Measurements from ENCODE around the gene SPR. TPM values are rescaled to one million over a fixed set of nuclear protein-coding genes. Genes with fewer than 3 reads are reported as not detected.
A peak's percentile ranks its signal among the peaks of the same experiment; 100 is the strongest.

Gene SPR
- total and polyA plus RNA-seq, 9 of the 15 experiments (the other 6 are each of a cell fraction or from before 2014, with no cell fraction given): 7.7 to 38.3 (median 26.3) TPM

DNA sequence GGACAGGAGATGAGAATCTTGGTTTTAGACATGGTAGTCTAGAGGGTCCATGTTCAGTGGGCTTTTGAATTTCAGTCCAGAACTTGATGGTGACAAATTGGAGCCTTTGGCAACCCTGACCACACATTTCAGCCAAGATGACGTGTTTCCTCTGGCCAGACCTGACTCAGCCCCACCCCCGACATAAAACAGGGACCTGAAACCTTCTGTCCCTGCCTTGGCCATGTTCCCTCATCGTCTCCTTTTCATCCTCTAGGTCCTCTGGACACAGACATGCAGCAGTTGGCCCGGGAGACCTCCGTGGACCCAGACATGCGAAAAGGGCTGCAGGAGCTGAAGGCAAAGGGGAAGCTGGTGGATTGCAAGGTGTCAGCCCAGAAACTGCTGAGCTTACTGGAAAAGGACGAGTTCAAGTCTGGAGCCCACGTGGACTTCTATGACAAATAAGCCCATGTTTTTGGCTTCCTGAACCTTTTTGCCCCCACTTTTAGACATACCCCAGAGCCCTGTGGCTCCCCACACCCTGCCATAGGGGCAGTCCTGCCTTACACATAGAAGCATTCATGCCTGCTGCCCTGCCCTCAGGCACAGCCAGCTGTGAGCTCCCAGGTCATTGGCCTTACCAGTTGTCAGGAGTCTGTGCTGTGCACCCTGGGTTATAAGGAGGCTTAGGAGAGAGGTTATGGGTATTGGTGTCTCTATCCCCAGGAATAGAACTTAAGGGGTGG, 4.0 kb downstream of the SPR start:
- no peak for ATAC-seq
- H3K9me3 ChIP-seq (replicated peaks; ENCODE audit: control insufficient read depth, insufficient read depth, low read depth, low read length): no peaks in the 10 kb centered on the region
- no peak overlapping the region for H2AFZ ChIP-seq (ENCODE audit: low read depth, low read length)
- H3K36me3 ChIP-seq (ENCODE audit: control insufficient read depth, insufficient read depth, low read length): peaks cover 26% of the 10 kb centered on the region; the same call in 2 of the 3 replicates
- peaks cover 0 to 28% of the 10 kb centered on the region in 2 experiments; a peak in 2 of 5 replicates for H3K27me3 ChIP-seq (ENCODE audit: control insufficient read depth in 2 of 2, insufficient read depth in 2 of 2, low read length in 2 of 2)
- no peak overlapping the region for H3K4me2 ChIP-seq (ENCODE audit: insufficient read depth, low read length)
- intact Hi-C loops (cut with micrococcal nuclease) (loop anchor here (5.0 kb wide), 1 partner anchor 181 kb away; the partner anchor contains the start of gene SFXN5), in situ Hi-C loops (cut with MboI) (loop anchor here (5.0 kb wide), 2 partner anchors 46 to 271 kb away; no protein-coding TSS in a partner anchor)
- DNase-seq (ENCODE audit: extremely low read depth in 1 of 4, low spot score in 3 of 4): no peak
- no peak overlapping the region for H3K9ac ChIP-seq (ENCODE audit: insufficient read depth in 1 of 2, low read depth in 2 of 2, low read length in 2 of 2)
- no peak overlapping the region for H3K27ac ChIP-seq (ENCODE audit: extremely low read depth, low read depth, low read length)
- H3K4me1 ChIP-seq (replicated peaks in 1 of 2; ENCODE audit: control insufficient read depth in 2 of 2, insufficient read depth in 2 of 2, low read length in 2 of 2): peaks cover 9 to 20% of the 10 kb centered on the region in 2 experiments; a peak in 4 of 5 replicates
- peaks cover 23% of the 10 kb centered on the region for H4K20me1 ChIP-seq (replicated peaks; ENCODE audit: control insufficient read depth, insufficient read depth, low read length)
- no peaks in the 10 kb centered on the region for H3K9me1 ChIP-seq (ENCODE audit: control insufficient read depth, insufficient read depth, low read length)
- H3K4me3 ChIP-seq: no peak overlapping the region
- H3K79me2 ChIP-seq (ENCODE audit: control insufficient read depth, insufficient read depth, low read length): peaks cover 5% of the 10 kb centered on the region; the same call in 2 of the 3 replicates
- WGBS (ENCODE audit: insufficient coverage, low coverage, missing lambda C conversion rate): 61% methylated on average over 8 of the region's 8 CpGs
- POLR2A ChIA-PET: interaction anchor here (0.6 kb wide), 1 partner anchor 60 kb away, joined by 3 read pairs; no protein-coding TSS in a partner anchor
- CTCF ChIA-PET (ENCODE audit: low intra/inter-chr PET ratio): interaction anchor here (1.0 to 6.2 kb wide), 2 partner anchors 222 to 286 kb away, joined by 4 to 56 read pairs; partner anchors contain the start of gene RAB11FIP5
- FAIRE-seq: no peak
- BruUV-seq (replicated peaks): TSS peak; percentile 15
- TF ChIP-seq MBD1 (CRISPR knock-in tag; IDR thresholded peaks at IDR 0.05) (no peak), KDM4B (IDR thresholded peaks at IDR 0.05; ENCODE audit: borderline replicate concordance in 2 of 2, low read depth in 1 of 2) (no peak), RBM17 (IDR thresholded peaks at IDR 0.05; ENCODE audit: borderline replicate concordance, low read depth, low read length) (no peak), GTF2F1 (IDR thresholded peaks at IDR 0.05; ENCODE audit: low read depth, low read length) (no peak), CTCF (IDR thresholded peaks at IDR 0.05 in 2 of 3, conservative IDR thresholded peaks at IDR 0.05 in 1 of 3; ENCODE audit: insufficient read depth in 2 of 3, low read depth in 1 of 3, low read length in 3 of 3) (no peak), SAFB2 (IDR thresholded peaks at IDR 0.05; ENCODE audit: borderline replicate concordance, low read depth, low read length, severe bottlenecking) (no peak), TAF15 (IDR thresholded peaks at IDR 0.05; ENCODE audit: low read depth, low read length) (no peak), FOXP4 (CRISPR knock-in tag; IDR thresholded peaks at IDR 0.05; ENCODE audit: borderline replicate concordance) (no peak)
- TF ChIP-seq, protein P1, sequence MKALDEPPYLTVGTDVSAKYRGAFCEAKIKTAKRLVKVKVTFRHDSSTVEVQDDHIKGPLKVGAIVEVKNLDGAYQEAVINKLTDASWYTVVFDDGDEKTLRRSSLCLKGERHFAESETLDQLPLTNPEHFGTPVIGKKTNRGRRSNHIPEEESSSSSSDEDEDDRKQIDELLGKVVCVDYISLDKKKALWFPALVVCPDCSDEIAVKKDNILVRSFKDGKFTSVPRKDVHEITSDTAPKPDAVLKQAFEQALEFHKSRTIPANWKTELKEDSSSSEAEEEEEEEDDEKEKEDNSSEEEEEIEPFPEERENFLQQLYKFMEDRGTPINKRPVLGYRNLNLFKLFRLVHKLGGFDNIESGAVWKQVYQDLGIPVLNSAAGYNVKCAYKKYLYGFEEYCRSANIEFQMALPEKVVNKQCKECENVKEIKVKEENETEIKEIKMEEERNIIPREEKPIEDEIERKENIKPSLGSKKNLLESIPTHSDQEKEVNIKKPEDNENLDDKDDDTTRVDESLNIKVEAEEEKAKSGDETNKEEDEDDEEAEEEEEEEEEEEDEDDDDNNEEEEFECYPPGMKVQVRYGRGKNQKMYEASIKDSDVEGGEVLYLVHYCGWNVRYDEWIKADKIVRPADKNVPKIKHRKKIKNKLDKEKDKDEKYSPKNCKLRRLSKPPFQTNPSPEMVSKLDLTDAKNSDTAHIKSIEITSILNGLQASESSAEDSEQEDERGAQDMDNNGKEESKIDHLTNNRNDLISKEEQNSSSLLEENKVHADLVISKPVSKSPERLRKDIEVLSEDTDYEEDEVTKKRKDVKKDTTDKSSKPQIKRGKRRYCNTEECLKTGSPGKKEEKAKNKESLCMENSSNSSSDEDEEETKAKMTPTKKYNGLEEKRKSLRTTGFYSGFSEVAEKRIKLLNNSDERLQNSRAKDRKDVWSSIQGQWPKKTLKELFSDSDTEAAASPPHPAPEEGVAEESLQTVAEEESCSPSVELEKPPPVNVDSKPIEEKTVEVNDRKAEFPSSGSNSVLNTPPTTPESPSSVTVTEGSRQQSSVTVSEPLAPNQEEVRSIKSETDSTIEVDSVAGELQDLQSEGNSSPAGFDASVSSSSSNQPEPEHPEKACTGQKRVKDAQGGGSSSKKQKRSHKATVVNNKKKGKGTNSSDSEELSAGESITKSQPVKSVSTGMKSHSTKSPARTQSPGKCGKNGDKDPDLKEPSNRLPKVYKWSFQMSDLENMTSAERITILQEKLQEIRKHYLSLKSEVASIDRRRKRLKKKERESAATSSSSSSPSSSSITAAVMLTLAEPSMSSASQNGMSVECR (CRISPR knock-in tag; IDR thresholded peaks at IDR 0.05): no peak

Measured in K562 (cell line).